HS-5 (cell line): ENCODE data around the gene SIN3B.

Source experiments
- DNase-seq: peaks from one replicate; pipeline ENCODE4 v3.0.0-alpha.2; 2012; ENCODE audit warnings: low read depth

SIN3B gene

GRCh38 chr19:16889366-16889882 lies 60.2 kb downstream of the SIN3B start:
- DNase-seq, result no peak

GRCh38 chr19:16889883-16890460 lies 60.8 kb downstream of the SIN3B start:
- DNase-seq, result no peak

- DNase-seq, result no peak
These were observed 61.4 kb downstream of the SIN3B start for GRCh38 chr19:16890461-16891184.

GRCh38 chr19:16891696-16892382 lies 62.6 kb downstream of the SIN3B start:
- DNase-seq, result no peak

GRCh38 chr19:16892436-16892835 lies 63.2 kb downstream of the SIN3B start:
- DNase-seq, result no peak

GRCh38 chr19:16892868-16893685 lies 63.9 kb downstream of the SIN3B start:
- DNase-seq, result no peak

GRCh38 chr19:16893686-16893989 lies 64.4 kb downstream of the SIN3B start:
- no peak for DNase-seq

GRCh38 chr19:16894080-16894479 lies 64.9 kb downstream of the SIN3B start:
- no peak for DNase-seq

GRCh38 chr19:16895467-16896145 lies 66.4 kb downstream of the SIN3B start:
- no peak for DNase-seq

GRCh38 chr19:16896146-16897028 lies 67.2 kb downstream of the SIN3B start:
- DNase-seq, result no peak

- DNase-seq, result peak; percentile 2
These were observed 68.0 kb downstream of the SIN3B start for GRCh38 chr19:16897029-16897855.

GRCh38 chr19:16897856-16898161 lies 68.6 kb downstream of the SIN3B start:
- no peak for DNase-seq

GRCh38 chr19:16898361-16899015 lies 69.3 kb downstream of the SIN3B start:
- DNase-seq, result no peak

GRCh38 chr19:16899566-16900075 lies 70.4 kb downstream of the SIN3B start:
- DNase-seq, result no peak

- DNase-seq, result no peak
These were observed 72.4 kb downstream of the SIN3B start for GRCh38 chr19:16901491-16902175.

GRCh38 chr19:16902545-16902944 lies 73.3 kb downstream of the SIN3B start:
- DNase-seq, result no peak

GRCh38 chr19:16903347-16903746 lies 74.1 kb downstream of the SIN3B start:
- DNase-seq, result no peak

GRCh38 chr19:16904599-16904998 lies 75.4 kb downstream of the SIN3B start:
- DNase-seq, result no peak

- DNase-seq, result no peak
These were observed 79.6 kb downstream of the SIN3B start for GRCh38 chr19:16908759-16909158.
